HUES64 (cell line): ENCODE data around the gene USP21.
A peak's percentile ranks its signal among the peaks of the same experiment; 100 is the strongest.

Source experiments
- H3K27ac ChIP-seq: 2 replicates; pipeline ENCODE4 v1.7.0; 2013; ENCODE audit warnings: low read depth, low read length, inconsistent platforms
- H3K27me3 ChIP-seq: 2 replicates; pipeline ENCODE4 v1.6.1; 2013; ENCODE audit warnings: mild to moderate bottlenecking, low read length; ENCODE audit not compliant: insufficient read depth
- H3K36me3 ChIP-seq: 2 replicates; pipeline ENCODE4 v1.6.1; 2013; ENCODE audit warnings: mild to moderate bottlenecking, low read length; ENCODE audit not compliant: insufficient read depth
- H3K4me1 ChIP-seq: 2 replicates; pipeline ENCODE4 v1.6.1; 2013; ENCODE audit warnings: mild to moderate bottlenecking, low read length, moderate library complexity; ENCODE audit not compliant: insufficient read depth
- H3K4me3 ChIP-seq: 2 replicates; pipeline ENCODE4 v1.5.1; 2013; ENCODE audit warnings: mild to moderate bottlenecking, low read length, moderate library complexity
- H3K9ac ChIP-seq: 2 replicates; pipeline ENCODE4 v1.6.1; 2013; ENCODE audit warnings: mild to moderate bottlenecking, low read depth, low read length
- H3K9me3 ChIP-seq: 2 replicates; pipeline ENCODE4 v1.6.1; 2013; ENCODE audit warnings: low read depth, low read length; ENCODE audit not compliant: insufficient read depth
- WGBS: fragments of 150-250, 120-280 bp; methylation state at CpG from one replicate; pipeline ENCODE4 v1.1.7; 2013; ENCODE audit warnings: missing lambda C conversion rate; 5-methylcytosine and 5-hydroxymethylcytosine counted together

Gene USP21

GRCh38 chr1:161121834-161122233 lies 37.5 kb upstream of the USP21 start:
- no peaks in the 10 kb centered on the region for H3K27me3 ChIP-seq
- peaks cover 10% of the 10 kb centered on the region for H3K4me1 ChIP-seq
- H3K4me3 ChIP-seq = no peak overlapping the region
- H3K9me3 ChIP-seq = no peaks in the 10 kb centered on the region
- H3K9ac ChIP-seq = no peak overlapping the region
- H3K36me3 ChIP-seq = peaks cover 65% of the 10 kb centered on the region
- no peak overlapping the region for H3K27ac ChIP-seq
- 92% methylated on average over 4 of the region's 4 CpGs for WGBS

GRCh38 chr1:161122967-161123366 lies 36.3 kb upstream of the USP21 start:
- 95% methylated on average over 6 of the region's 6 CpGs for WGBS
- Histone ChIP-seq H3K4me1 (peaks cover 10% of the 10 kb centered on the region), H3K9ac (no peak overlapping the region), H3K27ac (no peak overlapping the region), H3K9me3 (no peaks in the 10 kb centered on the region), H3K36me3 (peaks cover 76% of the 10 kb centered on the region), H3K4me3 (no peak overlapping the region), H3K27me3 (no peaks in the 10 kb centered on the region)

- no peak overlapping the region for H3K27ac ChIP-seq
- no peaks in the 10 kb centered on the region for H3K27me3 ChIP-seq
- H3K36me3 ChIP-seq = peaks cover 72% of the 10 kb centered on the region
- peaks cover 12% of the 10 kb centered on the region for H3K4me1 ChIP-seq
- 100% methylated on average over 2 of the region's 2 CpGs for WGBS
- no peak overlapping the region for H3K9ac ChIP-seq
- H3K4me3 ChIP-seq = no peak overlapping the region
- H3K9me3 ChIP-seq = no peaks in the 10 kb centered on the region
These were observed 31.7 kb upstream of the USP21 start for GRCh38 chr1:161127649-161128048.

- H3K27me3 ChIP-seq = no peaks in the 10 kb centered on the region
- no peaks in the 10 kb centered on the region for H3K9me3 ChIP-seq
- no peak overlapping the region for H3K9ac ChIP-seq
- 96% methylated on average over 4 of the region's 4 CpGs for WGBS
- H3K27ac ChIP-seq = no peak overlapping the region
- H3K4me3 ChIP-seq = no peak overlapping the region
- H3K36me3 ChIP-seq = peaks cover 62% of the 10 kb centered on the region
- H3K4me1 ChIP-seq = peaks cover 12% of the 10 kb centered on the region
These were observed 30.5 kb upstream of the USP21 start for GRCh38 chr1:161128591-161129420.

- no peak overlapping the region for H3K9ac ChIP-seq
- H3K4me3 ChIP-seq = peak overlapping the region; percentile 80
- no peaks in the 10 kb centered on the region for H3K9me3 ChIP-seq
- WGBS = 92% methylated on average over 1 of the region's 1 CpG
- no peak overlapping the region for H3K27ac ChIP-seq
- no peaks in the 10 kb centered on the region for H3K27me3 ChIP-seq
- peaks cover 12% of the 10 kb centered on the region for H3K4me1 ChIP-seq
- peaks cover 51% of the 10 kb centered on the region for H3K36me3 ChIP-seq
These were observed 29.0 kb upstream of the USP21 start for GRCh38 chr1:161130266-161130665.

- Histone ChIP-seq H3K4me3 (peak overlapping the region; percentile 80), H3K36me3 (peaks cover 41% of the 10 kb centered on the region), H3K4me1 (peaks cover 12% of the 10 kb centered on the region), H3K27me3 (no peaks in the 10 kb centered on the region), H3K9ac (peak overlapping the region; percentile 85), H3K9me3 (no peaks in the 10 kb centered on the region), H3K27ac (peak overlapping the region; percentile 97)
- 1% methylated on average over 22 of the region's 22 CpGs for WGBS
These were observed 27.5 kb upstream of the USP21 start for GRCh38 chr1:161131523-161132409.

GRCh38 chr1:161132410-161133219 lies 26.7 kb upstream of the USP21 start, which contains the start of gene DEDD:
TSS of gene DEDD (minus strand) at chr1:161132667. CDS start at chr1:161124462, 8,205 bp downstream.
- H3K27me3 ChIP-seq = no peaks in the 10 kb centered on the region
- WGBS = under 1% methylated on average over 66 of the region's 68 CpGs
- peaks cover 12% of the 10 kb centered on the region for H3K4me1 ChIP-seq

GRCh38 chr1:161133220-161133740 lies 26.0 kb upstream of the USP21 start:
- H3K4me3 ChIP-seq = peak overlapping the region; percentile 80
- H3K36me3 ChIP-seq = peaks cover 26% of the 10 kb centered on the region
- peaks cover 12% of the 10 kb centered on the region for H3K4me1 ChIP-seq
- H3K9me3 ChIP-seq = no peaks in the 10 kb centered on the region
- peak overlapping the region; percentile 85 for H3K9ac ChIP-seq
- peak overlapping the region; percentile 97 for H3K27ac ChIP-seq
- H3K27me3 ChIP-seq = no peaks in the 10 kb centered on the region
- WGBS = 2% methylated on average over 11 of the region's 11 CpGs

More at GRCh38 chr1:161132410-161133219, 26.7 kb upstream of the USP21 start, which contains the start of gene DEDD:
- peak within 1 kb of the TSS; percentile 80 for H3K4me3 ChIP-seq
- peak within 1 kb of the TSS; percentile 97 for H3K27ac ChIP-seq
- no peaks in the 10 kb centered on the region for H3K9me3 ChIP-seq
- peaks cover 33% of the 10 kb centered on the region for H3K36me3 ChIP-seq
- peak within 1 kb of the TSS; percentile 85 for H3K9ac ChIP-seq

GRCh38 chr1:161137881-161138280 lies 21.4 kb upstream of the USP21 start:
- peaks cover 3% of the 10 kb centered on the region; the same call in 1 of the 2 replicates for H3K36me3 ChIP-seq
- H3K4me1 ChIP-seq = no peaks in the 10 kb centered on the region
- no peak overlapping the region for H3K4me3 ChIP-seq
- H3K27me3 ChIP-seq = no peaks in the 10 kb centered on the region
- H3K9me3 ChIP-seq = no peaks in the 10 kb centered on the region
- H3K9ac ChIP-seq = no peak overlapping the region
- no peak overlapping the region for H3K27ac ChIP-seq
- WGBS = 95% methylated on average over 3 of the region's 3 CpGs

- H3K9me3 ChIP-seq = no peaks in the 10 kb centered on the region
- no peak overlapping the region for H3K9ac ChIP-seq
- H3K27ac ChIP-seq = no peak overlapping the region
- peaks cover 3% of the 10 kb centered on the region; the same call in 1 of the 2 replicates for H3K36me3 ChIP-seq
- 92% methylated on average over 1 of the region's 1 CpG for WGBS
- H3K4me3 ChIP-seq = no peak overlapping the region
- no peaks in the 10 kb centered on the region for H3K4me1 ChIP-seq
- no peaks in the 10 kb centered on the region for H3K27me3 ChIP-seq
These were observed 20.9 kb upstream of the USP21 start for GRCh38 chr1:161138431-161138830.
